SK-N-SH treated with all-trans-retinoic acid at 6 μM for 48 hours (cell line): ENCODE data around the gene IPO4.

Source experiments
- ATAC-seq: fragments of 200-7000 bp; cut with Tn5 transposase; 3 replicates; pipeline ENCODE4 v1.9.1; 2020; ENCODE audit warnings: mild to moderate bottlenecking, moderate library complexity
- ARNTL ChIP-seq: fragments of 450-650 bp; formaldehyde crosslinking; IDR thresholded peaks from 2 replicates; pipeline ENCODE4 v1.5.0; 2020; ENCODE audit warnings: low read depth, mild to moderate bottlenecking, moderate library complexity, borderline replicate concordance
- BACH2 ChIP-seq: fragments of 250-450 bp; sonication (Bioruptor Pico); IDR thresholded peaks from 2 replicates; pipeline ENCODE4 v1.9.0; 2021; ENCODE audit warnings: mild to moderate bottlenecking, borderline replicate concordance
- ESRRG ChIP-seq: fragments of 250-450 bp; sonication (Bioruptor Pico); IDR thresholded peaks from 2 replicates; pipeline ENCODE4 v1.6.1; 2021; ENCODE audit warnings: mild to moderate bottlenecking
- GLIS3 ChIP-seq: fragments of 250-450 bp; sonication (Bioruptor Pico); IDR thresholded peaks from 2 replicates; pipeline ENCODE4 v1.5.0; 2020; ENCODE audit warnings: mild to moderate bottlenecking, moderate library complexity
- RARB ChIP-seq: fragments of 250-450 bp; sonication (Bioruptor Pico); IDR thresholded peaks from 2 replicates; pipeline ENCODE4 v1.8.0; 2021; ENCODE audit warnings: mild to moderate bottlenecking, moderate library complexity
- SNAI2 ChIP-seq: fragments of 250-450 bp; sonication (Bioruptor Pico); IDR thresholded peaks from 2 replicates; pipeline ENCODE4 v1.5.0; 2020; ENCODE audit warnings: mild to moderate bottlenecking, moderate library complexity
- TCF4 ChIP-seq: fragments of 250-450 bp; sonication (Bioruptor Pico); IDR thresholded peaks from 2 replicates; pipeline ENCODE4 v1.8.0; 2021; ENCODE audit warnings: mild to moderate bottlenecking, moderate library complexity, borderline replicate concordance
- TOX ChIP-seq: fragments of 250-450 bp; sonication (Bioruptor Pico); IDR thresholded peaks from 2 replicates; pipeline ENCODE4 v1.8.0; 2021; ENCODE audit warnings: mild to moderate bottlenecking, moderate library complexity, borderline replicate concordance
- ZC3H10 ChIP-seq: fragments of 250-450 bp; sonication (Bioruptor Pico); IDR thresholded peaks from 2 replicates; pipeline ENCODE4 v1.5.1; 2021; ENCODE audit warnings: mild to moderate bottlenecking, moderate library complexity
- ZFP3 ChIP-seq: fragments of 250-450 bp; sonication (Bioruptor Pico); IDR thresholded peaks from 2 replicates; pipeline ENCODE4 v1.5.0; 2020; ENCODE audit warnings: mild to moderate bottlenecking, moderate library complexity
- ZFP30 ChIP-seq: fragments of 450-650 bp; formaldehyde crosslinking; IDR thresholded peaks from 2 replicates; pipeline ENCODE4 v1.5.0; 2022; ENCODE audit warnings: mild to moderate bottlenecking, moderate library complexity
- ZNF565 ChIP-seq: fragments of 450-650 bp; formaldehyde crosslinking; conservative IDR thresholded peaks from 2 replicates; pipeline ENCODE4 v1.5.0; 2020; ENCODE audit warnings: low read depth, mild to moderate bottlenecking, moderate library complexity
- ZNF70 ChIP-seq: fragments of 450-650 bp; formaldehyde crosslinking; IDR thresholded peaks from 2 replicates; pipeline ENCODE4 v1.5.0; 2020; ENCODE audit warnings: mild to moderate bottlenecking, moderate library complexity
- TF ChIP-seq, protein P1 (sequence below): fragments of 250-450 bp; sonication (Bioruptor Pico); IDR thresholded peaks from 2 replicates; pipeline ENCODE4 v1.8.0; 2021; ENCODE audit warnings: low read depth, mild to moderate bottlenecking, moderate library complexity, borderline replicate concordance
- TF ChIP-seq, protein P2 (sequence below): fragments of 250-450 bp; sonication (Bioruptor Pico); IDR thresholded peaks from 2 replicates; pipeline ENCODE4 v1.5.1; 2021; ENCODE audit warnings: mild to moderate bottlenecking, moderate library complexity
- TF ChIP-seq, protein P3 (sequence below): fragments of 250-450 bp; sonication (Bioruptor Pico); IDR thresholded peaks from 2 replicates; pipeline ENCODE4 v1.5.0; 2020; ENCODE audit warnings: mild to moderate bottlenecking, moderate library complexity
- TF ChIP-seq, protein P4 (sequence below): fragments of 250-450 bp; sonication (Bioruptor Pico); IDR thresholded peaks from 2 replicates; pipeline ENCODE4 v1.8.0; 2020; ENCODE audit warnings: mild to moderate bottlenecking, moderate library complexity, borderline replicate concordance
- TF ChIP-seq, protein P5 (sequence below): fragments of 250-450 bp; sonication (Bioruptor Pico); IDR thresholded peaks from 2 replicates; pipeline ENCODE4 v1.5.1; 2020; ENCODE audit warnings: low read depth, mild to moderate bottlenecking, moderate library complexity

IPO4 gene

DNA sequence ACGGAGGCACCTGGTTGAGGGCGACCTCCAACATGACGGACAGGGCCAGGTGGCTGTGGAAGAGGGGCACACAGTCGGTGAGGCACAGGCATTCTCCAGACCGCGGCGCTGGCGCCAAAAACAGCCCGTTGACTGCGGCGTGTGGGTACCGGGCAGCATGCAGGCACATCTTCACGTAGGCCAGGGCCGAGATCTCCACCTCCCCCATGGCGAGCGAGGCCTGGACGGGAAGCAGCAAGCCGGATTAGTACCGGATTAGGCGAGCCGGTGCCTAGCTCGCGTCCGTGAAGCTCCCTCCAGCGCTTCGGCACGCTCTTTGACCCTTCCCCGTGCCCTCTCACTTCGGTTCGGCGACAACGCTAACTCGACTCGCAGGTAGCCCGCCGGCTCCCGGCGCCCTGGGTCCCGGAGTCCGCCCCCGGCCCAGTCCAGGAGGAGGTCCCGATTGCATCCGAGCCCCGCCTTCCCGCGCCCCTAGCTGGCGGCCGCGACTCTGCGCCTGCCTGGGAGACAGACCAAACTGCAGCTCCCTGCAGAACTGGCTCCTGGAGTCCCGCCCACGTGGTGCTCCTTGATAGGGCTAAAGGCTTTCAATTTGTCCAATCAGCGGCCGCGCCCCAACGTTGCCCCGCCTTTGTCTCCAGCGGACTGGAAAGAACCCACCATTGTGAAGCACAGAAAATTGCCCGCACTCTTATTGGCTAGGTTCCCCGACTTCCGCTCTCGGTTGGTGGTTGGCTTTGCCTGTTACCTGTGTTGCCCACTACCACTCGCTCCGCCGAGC, 47.3 kb downstream of the IPO4 start, which contains the start of gene EMC9:
TSS of gene EMC9 (minus strand) at position 495 of the 784 bp plus-strand sequence. CDS start at position 208, 287 bp downstream.
- TF ChIP-seq, protein P1, sequence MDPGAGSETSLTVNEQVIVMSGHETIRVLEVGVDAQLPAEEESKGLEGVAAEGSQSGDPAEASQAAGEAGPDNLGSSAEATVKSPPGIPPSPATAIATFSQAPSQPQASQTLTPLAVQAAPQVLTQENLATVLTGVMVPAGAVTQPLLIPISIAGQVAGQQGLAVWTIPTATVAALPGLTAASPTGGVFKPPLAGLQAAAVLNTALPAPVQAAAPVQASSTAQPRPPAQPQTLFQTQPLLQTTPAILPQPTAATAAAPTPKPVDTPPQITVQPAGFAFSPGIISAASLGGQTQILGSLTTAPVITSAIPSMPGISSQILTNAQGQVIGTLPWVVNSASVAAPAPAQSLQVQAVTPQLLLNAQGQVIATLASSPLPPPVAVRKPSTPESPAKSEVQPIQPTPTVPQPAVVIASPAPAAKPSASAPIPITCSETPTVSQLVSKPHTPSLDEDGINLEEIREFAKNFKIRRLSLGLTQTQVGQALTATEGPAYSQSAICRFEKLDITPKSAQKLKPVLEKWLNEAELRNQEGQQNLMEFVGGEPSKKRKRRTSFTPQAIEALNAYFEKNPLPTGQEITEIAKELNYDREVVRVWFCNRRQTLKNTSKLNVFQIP (CRISPR knock-in tag): no peak
- TF ChIP-seq, protein P2, sequence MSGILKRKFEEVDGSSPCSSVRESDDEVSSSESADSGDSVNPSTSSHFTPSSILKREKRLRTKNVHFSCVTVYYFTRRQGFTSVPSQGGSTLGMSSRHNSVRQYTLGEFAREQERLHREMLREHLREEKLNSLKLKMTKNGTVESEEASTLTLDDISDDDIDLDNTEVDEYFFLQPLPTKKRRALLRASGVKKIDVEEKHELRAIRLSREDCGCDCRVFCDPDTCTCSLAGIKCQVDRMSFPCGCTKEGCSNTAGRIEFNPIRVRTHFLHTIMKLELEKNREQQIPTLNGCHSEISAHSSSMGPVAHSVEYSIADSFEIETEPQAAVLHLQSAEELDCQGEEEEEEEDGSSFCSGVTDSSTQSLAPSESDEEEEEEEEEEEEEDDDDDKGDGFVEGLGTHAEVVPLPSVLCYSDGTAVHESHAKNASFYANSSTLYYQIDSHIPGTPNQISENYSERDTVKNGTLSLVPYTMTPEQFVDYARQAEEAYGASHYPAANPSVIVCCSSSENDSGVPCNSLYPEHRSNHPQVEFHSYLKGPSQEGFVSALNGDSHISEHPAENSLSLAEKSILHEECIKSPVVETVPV (CRISPR knock-in tag): 0 out of 2 replicates have a peak, but pooled peaks have one; percentile 31
- peak; percentile 93 for ATAC-seq

DNA sequence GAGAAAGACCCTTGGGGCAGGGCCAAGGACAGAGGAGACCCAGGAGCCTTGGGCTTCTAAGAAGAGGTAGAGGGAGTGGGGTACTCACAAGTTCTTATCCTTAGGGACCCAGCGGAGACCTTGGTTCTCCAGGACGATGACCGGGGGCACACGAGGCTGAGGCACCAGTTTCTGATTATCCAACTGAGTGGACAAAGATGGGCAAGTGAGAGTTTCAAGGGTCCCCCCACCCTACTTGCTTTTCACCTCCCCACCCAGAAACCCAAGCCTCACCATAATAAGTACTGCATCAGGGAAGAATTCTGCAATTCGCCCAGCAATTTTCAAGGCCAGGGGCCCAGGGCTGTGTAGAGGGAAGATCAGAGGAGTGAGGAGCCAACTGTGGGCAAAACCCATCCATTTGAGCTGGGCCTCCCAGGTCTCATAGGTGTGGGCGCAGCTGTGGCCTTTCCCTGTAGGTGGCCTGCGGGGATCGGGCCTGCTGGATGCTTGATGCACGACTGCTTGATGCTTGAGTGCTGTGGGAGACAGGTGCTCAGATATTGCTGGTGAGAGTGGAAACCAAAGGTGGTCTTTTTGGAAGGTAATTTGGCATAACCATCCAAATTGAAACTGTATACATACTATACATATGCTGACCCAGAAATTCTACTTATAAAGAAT, 49.2 kb downstream of the IPO4 start:
- ATAC-seq: no peak
- no peak for TF ChIP-seq ZNF70
- no peak for TF ChIP-seq ZFP30 (CRISPR knock-in tag)
- no peak for TF ChIP-seq SNAI2 (CRISPR knock-in tag)
- TF ChIP-seq ZFP3 (CRISPR knock-in tag): no peak
- TF ChIP-seq TOX (CRISPR knock-in tag): no peak
- no peak for TF ChIP-seq RARB (CRISPR knock-in tag)
- TF ChIP-seq, protein P3, sequence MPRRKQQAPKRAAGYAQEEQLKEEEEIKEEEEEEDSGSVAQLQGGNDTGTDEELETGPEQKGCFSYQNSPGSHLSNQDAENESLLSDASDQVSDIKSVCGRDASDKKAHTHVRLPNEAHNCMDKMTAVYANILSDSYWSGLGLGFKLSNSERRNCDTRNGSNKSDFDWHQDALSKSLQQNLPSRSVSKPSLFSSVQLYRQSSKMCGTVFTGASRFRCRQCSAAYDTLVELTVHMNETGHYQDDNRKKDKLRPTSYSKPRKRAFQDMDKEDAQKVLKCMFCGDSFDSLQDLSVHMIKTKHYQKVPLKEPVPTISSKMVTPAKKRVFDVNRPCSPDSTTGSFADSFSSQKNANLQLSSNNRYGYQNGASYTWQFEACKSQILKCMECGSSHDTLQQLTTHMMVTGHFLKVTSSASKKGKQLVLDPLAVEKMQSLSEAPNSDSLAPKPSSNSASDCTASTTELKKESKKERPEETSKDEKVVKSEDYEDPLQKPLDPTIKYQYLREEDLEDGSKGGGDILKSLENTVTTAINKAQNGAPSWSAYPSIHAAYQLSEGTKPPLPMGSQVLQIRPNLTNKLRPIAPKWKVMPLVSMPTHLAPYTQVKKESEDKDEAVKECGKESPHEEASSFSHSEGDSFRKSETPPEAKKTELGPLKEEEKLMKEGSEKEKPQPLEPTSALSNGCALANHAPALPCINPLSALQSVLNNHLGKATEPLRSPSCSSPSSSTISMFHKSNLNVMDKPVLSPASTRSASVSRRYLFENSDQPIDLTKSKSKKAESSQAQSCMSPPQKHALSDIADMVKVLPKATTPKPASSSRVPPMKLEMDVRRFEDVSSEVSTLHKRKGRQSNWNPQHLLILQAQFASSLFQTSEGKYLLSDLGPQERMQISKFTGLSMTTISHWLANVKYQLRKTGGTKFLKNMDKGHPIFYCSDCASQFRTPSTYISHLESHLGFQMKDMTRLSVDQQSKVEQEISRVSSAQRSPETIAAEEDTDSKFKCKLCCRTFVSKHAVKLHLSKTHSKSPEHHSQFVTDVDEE (CRISPR knock-in tag): no peak
- TF ChIP-seq TCF4 (CRISPR knock-in tag): no peak
- no peak for TF ChIP-seq ARNTL (CRISPR knock-in tag)
- no peak for TF ChIP-seq ZNF565 (CRISPR knock-in tag)
- no peak for TF ChIP-seq BACH2 (CRISPR knock-in tag)
- TF ChIP-seq, protein P1 (CRISPR knock-in tag): no peak
- TF ChIP-seq ZC3H10 (CRISPR knock-in tag): no peak

DNA sequence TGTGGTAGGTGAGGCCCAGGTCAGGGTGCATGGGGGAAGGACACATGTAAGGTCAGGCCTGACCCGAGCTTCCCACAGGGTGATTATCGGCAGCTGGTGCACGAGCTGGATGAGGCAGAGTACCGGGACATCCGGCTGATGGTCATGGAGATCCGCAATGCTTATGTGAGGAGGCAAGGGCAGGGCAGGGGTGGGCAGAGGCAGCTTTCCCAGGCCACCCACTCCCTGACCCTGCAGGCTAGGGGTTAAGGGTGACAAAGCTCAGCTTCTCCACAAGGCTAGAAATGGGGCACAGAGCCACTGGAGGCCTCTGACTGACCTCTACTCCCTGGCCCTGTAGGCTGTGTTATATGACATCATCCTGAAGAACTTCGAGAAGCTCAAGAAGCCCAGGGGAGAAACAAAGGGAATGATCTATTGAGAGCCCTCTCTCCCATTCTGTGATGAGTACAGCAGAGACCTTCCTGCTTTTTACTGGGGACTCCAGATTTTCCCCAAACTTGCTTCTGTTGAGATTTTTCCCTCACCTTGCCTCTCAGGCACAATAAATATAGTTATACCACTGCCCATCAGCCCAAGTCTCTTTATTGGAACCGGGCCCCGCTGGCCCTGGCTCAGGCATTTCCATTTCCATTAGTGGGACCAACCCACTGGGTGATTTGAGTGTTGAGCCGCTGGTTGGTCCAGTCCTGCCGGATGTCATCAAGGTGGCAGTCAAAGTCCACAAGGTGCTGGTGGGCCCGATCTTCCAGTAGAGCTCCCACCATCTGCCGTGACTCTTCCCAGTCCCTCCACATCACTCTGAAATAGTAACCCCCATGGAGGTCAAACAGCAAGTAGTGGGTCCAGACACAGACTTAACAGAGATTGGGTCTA, 50.0 kb downstream of the IPO4 start:
- no peak for TF ChIP-seq ESRRG (CRISPR knock-in tag)
- no peak for TF ChIP-seq GLIS3 (CRISPR knock-in tag)
- TF ChIP-seq RARB (CRISPR knock-in tag): no peak
- TF ChIP-seq, protein P4, sequence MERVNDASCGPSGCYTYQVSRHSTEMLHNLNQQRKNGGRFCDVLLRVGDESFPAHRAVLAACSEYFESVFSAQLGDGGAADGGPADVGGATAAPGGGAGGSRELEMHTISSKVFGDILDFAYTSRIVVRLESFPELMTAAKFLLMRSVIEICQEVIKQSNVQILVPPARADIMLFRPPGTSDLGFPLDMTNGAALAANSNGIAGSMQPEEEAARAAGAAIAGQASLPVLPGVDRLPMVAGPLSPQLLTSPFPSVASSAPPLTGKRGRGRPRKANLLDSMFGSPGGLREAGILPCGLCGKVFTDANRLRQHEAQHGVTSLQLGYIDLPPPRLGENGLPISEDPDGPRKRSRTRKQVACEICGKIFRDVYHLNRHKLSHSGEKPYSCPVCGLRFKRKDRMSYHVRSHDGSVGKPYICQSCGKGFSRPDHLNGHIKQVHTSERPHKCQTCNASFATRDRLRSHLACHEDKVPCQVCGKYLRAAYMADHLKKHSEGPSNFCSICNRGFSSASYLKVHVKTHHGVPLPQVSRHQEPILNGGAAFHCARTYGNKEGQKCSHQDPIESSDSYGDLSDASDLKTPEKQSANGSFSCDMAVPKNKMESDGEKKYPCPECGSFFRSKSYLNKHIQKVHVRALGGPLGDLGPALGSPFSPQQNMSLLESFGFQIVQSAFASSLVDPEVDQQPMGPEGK (CRISPR knock-in tag): no peak
- TF ChIP-seq ZFP30 (CRISPR knock-in tag): no peak
- TF ChIP-seq, protein P1 (CRISPR knock-in tag): no peak
- TF ChIP-seq TOX (CRISPR knock-in tag): no peak
- TF ChIP-seq TCF4 (CRISPR knock-in tag): no peak
- TF ChIP-seq, protein P5, sequence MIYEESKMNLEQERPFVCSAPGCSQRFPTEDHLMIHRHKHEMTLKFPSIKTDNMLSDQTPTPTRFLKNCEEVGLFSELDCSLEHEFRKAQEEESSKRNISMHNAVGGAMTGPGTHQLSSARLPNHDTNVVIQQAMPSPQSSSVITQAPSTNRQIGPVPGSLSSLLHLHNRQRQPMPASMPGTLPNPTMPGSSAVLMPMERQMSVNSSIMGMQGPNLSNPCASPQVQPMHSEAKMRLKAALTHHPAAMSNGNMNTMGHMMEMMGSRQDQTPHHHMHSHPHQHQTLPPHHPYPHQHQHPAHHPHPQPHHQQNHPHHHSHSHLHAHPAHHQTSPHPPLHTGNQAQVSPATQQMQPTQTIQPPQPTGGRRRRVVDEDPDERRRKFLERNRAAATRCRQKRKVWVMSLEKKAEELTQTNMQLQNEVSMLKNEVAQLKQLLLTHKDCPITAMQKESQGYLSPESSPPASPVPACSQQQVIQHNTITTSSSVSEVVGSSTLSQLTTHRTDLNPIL (CRISPR knock-in tag): no peak
- TF ChIP-seq ZNF70: no peak

More for the DNA sequence above, 50.0 kb downstream of the IPO4 start:
- ATAC-seq: no peak
